Measurements from ENCODE around the gene IMMT.
A peak's percentile ranks its signal among the peaks of the same experiment; 100 is the strongest.

Gene IMMT

DNA sequence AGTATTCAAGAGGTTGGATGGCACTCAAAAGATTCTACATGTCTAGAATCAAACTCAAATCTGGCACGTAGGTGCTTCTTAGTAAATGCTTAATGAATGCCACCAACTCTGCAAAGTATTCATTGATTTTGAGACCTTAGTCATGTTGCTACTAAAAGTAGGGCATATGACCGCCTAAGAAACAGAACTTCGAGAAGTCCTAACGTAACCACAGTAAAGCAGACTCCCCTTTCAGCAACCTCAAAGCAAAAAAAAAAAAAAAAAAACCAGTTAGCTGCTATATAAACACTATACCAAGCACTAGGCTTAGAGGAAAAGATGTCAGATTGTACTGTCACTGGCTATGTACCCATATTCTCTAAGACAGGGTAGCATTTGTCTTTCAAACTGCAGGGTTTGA is 55.3 kb downstream of the IMMT start:
- DNase-seq = no peak

DNA sequence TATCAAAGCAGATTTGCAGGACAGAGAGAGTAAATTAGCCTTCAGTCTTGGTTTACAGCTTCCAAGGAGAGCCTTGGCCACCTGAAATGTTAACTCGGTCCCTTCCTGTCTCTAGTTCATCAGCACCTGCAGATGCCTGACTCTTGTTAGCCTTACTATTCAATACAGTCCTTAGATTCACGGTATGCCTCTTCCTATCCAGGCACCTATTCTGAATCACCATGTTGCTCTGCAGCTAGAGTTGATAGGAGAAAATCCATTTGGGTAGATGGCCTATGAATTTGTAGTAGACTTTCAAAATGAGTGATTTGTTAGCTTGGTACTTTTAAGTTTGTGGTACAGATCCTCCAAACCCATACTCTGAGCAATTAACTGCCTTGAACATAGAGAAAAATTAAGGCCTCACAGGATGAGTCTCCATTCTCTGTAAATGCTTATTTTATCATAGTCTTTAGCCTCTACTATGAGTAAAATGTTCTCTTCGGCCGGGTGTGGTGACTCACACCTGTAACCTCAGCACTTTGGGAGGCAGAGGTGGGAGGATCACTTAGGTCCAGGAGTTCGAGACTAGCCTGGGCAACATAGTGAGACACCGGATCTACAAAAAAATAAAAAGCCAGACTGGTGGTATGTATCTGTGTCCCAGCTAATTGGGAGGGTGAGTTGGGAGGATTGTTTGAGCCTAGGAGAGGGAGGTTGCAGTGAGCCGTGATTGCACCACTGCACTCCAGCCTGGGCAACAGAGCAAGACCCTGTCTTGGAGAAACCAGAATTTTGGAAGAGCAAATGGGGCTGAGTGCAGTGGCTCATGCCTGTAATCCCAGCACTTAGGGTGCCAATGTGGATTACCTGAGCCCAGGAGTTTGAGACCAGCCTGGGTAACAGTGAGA is 56.3 kb downstream of the IMMT start:
- no peak for DNase-seq

DNA sequence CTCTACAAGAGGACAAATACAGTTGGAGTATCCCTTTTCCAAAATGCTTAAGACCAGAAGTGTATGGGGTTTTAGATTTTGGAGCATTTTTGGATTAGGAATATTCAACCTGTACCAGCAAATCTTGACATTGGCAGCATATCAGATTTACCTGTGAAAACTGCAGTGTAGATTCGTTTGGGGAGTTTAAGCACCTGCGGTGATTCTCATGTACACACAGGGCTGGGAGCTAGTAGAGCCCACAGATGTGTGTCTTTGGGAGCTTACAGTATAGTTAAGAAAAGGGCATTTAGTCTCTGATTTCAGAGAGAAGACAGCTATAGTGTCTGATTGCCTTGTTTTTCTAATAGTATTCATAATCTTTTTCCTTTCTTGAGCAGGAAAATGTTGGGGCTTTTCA is 59.1 kb downstream of the IMMT start:
- DNase-seq = no peak

DNA sequence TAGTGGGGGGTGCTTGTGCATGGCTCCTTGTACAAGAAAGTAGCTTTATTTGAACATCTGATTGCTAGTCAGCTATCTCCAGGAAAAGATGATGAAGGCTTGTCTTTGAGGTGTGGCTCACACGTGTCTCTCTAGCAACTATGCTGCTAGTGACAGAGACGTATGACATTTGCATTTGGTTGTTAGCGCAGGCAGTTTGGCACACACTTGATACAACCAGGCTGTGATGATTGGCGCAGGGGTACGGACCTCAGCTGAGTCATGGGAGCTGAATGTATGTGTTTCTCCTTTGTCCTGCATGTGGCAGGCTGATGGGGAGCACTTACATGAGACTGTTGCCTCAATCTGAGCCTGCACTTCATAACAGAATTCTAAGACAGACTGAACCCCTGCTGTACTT is 59.6 kb downstream of the IMMT start:
- no peak for DNase-seq

DNA sequence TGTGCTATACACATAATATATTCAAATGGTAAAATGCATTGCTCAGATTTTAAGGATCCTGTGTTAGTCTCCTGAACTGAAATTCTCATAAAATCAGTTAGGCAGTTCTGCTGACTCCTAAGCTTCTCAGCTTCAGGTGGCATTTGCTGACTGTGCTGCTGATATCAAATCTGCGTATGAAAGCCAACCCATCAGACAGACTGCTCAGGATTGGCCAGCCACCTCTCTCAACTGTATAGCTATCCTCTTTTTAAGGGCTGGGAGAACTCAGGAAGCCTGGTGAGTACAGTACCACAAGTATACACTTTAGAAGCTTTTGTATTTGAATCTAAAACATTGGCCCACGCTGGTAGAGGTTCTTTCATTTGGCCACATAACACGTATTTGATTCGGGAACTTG is 60.6 kb downstream of the IMMT start:
- DNase-seq = no peak

DNA sequence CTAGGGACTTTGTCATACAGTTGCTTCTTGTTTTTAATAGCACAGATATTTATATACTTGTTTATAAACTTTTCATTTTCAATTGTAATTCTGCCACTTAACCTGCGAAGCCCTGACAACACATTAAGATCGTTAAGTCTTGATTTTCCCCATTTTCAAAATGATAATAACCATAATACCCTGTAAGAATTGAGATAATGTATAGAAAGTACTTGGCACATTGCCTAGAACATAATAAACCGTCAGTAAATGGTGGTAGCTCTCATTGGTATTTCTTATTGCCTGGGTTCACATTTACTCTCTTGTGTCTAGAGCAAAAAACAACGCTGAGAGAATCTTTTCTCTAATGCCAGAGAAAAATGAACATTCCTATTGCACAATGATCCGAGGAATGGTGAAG is 70.6 kb downstream of the IMMT start:
- no peak for DNase-seq

DNA sequence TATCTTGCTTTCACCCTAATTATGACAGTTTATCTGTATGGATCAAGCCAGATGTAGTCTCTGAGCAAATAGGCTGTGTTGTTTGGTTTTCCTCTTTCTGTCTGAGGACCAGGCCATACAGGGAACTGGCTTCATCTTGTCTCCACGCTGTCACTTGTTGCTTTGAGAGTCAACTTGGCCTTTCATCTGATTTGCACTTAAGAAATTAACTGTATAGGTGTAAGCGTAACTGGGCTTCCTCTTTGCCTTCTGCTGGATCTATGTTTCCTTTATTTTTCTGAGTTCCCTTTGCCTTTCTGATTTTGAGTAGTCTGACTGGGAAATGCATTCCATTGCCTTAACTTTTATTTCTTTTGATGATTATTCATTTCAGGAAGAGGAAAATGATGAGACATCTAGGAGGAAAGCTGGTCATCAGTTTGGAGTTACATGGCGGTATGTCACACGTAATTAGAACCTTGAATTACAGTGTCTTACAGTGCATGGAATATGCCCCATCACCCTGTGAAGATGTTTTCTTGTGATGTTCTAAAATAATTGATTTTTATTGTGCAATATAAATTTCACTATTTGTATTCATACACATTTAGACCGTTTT is 71.8 kb downstream of the IMMT start:
- DNase-seq = no peak

DNA sequence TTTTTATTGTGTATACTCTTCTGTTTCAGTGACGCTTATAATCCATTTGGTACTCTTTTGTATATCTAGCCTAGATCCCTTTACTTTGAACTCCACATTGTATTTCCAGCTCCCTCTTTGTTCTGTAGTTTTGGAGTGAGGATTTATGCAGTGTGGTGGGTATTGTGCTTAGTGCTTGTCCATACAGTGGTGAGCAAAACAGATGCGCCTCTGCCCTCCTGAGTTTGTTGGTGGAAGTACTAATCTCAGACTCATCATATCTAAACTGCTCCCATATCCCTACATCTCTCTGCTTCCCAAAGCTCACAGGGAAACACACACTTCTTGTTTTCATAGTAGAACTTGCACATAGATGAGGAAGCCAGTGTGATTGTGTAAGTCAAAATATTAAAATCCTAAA is 77.1 kb downstream of the IMMT start:
- DNase-seq = no peak

DNA sequence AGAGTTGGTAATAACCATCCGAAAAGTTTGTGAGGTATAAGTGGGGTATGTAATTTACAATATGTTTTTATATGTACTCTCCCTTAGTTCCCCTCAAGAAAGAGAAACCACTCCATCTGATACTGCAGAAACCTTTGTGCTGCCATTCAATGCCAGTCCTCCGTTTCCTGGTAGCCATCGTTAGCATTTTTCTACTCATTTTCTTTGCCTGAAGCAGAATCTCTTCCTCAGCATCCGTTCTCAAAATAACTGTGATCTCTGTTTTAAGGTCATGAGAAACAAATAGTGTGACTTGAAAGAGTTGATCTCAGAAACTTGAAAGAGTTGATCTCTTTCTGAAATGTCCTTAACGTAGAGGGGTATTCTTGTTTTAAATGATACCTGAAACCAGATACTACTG is 88.2 kb downstream of the IMMT start:
- DNase-seq = no peak

DNA sequence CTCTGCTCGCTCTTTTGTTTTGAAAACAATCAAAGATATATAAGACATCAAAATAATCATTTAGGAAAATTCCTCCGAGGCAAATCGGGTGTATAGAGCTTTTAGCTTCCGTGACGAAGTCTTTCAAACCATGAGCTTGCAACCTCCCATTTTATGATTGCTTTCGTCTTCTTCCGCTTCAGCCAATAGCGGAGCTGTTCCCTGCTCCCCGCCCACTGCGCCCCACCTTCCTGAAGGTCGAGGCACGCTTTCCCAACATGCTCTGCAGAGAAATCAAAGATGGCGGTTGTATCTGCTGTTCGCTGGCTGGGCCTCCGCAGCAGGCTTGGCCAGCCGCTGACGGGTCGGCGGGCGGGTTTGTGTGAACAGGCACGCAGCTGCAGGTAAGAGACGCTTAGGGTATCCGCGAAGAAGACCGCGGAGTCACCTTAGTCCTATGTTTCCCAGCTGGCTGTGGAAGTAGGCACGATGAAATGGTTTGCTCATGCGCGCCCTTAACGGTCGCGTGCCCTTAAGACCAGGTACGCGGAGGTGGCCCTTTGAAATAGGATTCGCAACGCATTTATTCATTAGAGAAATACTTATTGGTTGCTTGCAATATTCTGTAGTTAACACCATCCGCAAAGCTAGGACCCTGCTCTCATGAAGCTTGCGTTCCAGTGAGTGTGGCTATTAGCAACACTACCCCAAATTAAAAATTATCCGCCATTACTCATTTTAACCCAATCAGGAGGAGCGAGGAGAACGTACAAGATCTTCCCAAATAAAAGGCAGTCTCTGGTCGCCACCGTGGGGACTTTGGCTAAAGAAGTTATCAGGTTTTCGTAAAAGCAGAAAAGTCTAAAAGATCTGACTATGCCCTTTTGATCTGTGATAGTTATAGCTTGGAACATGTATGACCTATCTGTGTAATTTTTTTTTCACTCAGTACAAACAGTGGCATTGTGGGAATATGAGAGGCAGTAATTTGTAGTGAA is 89.0 kb downstream of the IMMT start, which contains the start of gene PTCD3:
PTCD3 (plus strand) TSS at position 267 of the 977 bp plus-strand sequence; CDS start at position 280, 13 bp downstream.
- peak; percentile 92 for DNase-seq

DNA sequence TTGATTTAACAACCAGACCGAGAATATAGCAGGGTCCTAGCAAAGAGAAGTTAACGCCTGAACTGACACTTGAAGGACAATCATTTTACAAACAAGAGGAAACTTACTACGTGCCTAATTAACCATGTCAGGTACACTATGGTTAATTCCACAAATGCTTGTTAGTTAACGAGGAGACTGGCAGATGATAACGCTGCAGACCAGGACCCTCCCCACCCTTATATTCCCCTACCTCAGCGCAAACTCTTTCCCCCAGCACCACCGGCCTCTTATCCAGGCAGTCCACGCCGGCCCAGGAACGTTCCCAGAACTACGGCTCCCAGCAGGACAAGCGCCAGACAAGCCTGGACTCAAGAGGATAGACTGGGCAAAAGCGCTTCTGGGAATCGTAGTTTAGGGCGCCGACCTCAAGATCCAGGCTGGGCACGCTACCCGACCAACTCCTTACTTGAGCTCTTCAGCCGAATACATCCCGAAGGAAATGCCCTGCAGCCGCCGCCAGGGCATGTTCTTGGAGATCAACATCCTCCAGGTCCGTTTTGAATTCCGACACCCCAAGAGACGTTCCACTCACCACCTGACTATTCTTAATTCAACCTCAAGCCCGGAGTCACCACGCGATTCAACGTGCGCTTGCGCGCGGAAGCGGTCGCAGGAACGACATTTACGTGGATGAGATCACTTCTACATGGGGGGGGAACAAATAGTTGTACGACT is 89.9 kb downstream of the IMMT start, which contains the start of gene POLR1A:
POLR1A (minus strand) TSS at position 635 of the 717 bp plus-strand sequence; CDS start at position 525, 110 bp downstream.
- peak; percentile 96 for DNase-seq

DNA sequence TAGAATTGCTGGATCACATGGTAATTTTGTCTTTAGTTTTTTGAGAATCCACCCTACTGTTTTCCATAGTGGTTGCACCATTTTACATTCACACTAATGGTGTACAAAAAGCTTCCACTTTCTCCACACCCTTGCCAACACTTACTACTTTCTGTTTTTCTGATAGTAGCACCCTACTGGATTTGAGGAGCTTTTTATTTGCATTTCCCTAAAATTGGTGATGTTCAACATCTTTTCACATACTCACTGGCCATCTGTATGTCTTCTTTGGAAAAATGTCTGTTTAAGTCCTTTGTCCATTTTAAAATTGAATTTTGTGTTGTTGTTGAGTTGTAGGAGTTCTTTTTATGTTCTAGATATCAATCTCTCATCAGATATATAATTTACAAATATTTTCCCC is 93.1 kb downstream of the IMMT start:
- DNase-seq = no peak

DNA sequence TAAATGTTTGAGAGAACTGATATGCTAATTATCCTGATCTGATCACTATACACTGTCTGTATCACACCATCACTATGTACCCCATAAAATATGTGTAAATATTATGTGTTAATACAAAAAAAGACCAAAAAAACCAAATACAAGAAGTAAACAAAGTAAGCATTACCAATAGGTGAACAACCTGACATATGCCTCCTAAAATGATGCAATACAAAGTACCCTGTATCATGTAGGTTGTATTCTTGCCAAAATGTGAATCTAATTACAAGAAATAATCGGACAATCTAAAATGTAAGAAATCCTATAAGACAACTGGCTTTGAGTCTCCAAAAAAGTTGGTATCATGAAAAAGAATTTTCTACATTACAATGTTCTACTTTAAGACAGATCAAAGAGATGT is 97.3 kb downstream of the IMMT start:
- DNase-seq = no peak

DNA sequence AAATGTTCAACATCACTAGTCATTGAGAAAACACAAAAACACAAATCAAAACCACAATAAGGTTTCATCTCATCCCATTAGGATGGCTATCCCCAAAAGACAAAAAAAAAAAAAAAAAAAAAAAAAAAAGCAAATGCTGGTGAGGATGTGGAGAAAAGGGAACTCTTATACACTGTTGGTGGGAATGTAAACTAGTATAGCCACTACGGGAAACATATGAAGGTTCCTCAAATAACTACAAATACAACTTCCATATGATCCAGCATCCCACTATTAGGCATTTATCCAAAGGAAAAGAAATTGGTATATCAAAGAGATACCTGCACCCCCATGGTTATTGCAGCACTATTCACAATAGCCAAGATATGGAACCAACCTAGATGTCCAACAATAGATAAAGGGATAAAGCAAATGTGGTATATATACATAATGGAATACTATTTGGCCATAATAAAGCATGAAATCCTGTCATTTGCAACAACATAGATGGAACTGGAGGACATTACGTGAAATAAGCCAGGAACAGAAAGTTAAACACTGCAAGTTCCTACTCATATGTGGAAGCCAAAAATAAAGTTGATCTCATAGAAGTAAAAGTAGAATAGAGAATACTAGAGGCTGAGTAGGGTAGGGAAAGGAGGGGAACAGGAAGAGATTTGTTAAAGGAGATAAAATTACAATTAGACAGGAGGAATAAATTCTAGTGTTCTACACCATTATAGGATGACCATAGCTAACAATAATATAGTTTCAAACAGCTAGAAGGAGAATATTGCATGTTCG is 98.0 kb downstream of the IMMT start:
- no peak for DNase-seq

DNA sequence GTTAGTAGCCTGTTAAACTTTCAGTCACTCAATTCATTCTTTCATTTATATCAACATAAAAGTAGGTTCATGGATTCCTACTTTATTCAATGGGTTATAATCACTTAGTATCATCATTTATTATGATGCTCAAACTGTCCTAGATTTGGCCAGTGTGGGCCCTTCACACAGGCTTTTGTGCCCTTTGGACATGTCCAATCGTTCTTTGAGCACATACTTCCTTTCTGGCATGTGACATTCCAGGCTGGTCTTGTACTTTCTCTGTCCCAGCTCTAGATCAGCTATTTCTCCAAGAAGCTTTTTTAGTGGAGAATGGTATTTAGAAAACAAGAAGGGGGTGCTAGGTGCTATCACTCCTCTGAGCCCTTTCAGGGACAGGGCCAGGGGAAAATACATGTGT is 101.0 kb downstream of the IMMT start:
- no peak for DNase-seq

Measured in amniotic stem cell (primary cell).